Stomach (tissue), 4 donors: ENCODE data around the gene CCDC138.

Experiments used
- CTCF ChIP-seq, 7 experiments: fragments of 450-650 bp in 4 of 7; fragments of 200-600 bp in 3 of 7; sonication (generic) in 3 of 7; IDR thresholded peaks; one replicate each; pipeline ENCODE4 v1.5.1; 2016 to 2019; ENCODE audit warnings: antibody characterized with exemption in 7 of 7, control low read depth in 2 of 7, mild to moderate bottlenecking in 1 of 7
- EP300 ChIP-seq: sonication (generic); formaldehyde crosslinking; IDR thresholded peaks from one replicate; pipeline ENCODE4 v1.6.1; 2017; ENCODE audit warnings: antibody characterized with exemption
- POLR2A ChIP-seq, 4 donors: fragments of 450-650 bp; IDR thresholded peaks; one replicate each; pipeline ENCODE4 v1.6.1; 2016; ENCODE audit warnings: antibody characterized with exemption in 4 of 4, control low read depth in 2 of 4, mild to moderate bottlenecking in 1 of 4, moderate library complexity in 1 of 4
- POLR2AphosphoS5 ChIP-seq, 3 donors: sonication (generic); formaldehyde crosslinking; IDR thresholded peaks; one replicate each; pipeline ENCODE4 v1.6.1; 2016; ENCODE audit warnings: antibody characterized with exemption in 3 of 3

DNA sequence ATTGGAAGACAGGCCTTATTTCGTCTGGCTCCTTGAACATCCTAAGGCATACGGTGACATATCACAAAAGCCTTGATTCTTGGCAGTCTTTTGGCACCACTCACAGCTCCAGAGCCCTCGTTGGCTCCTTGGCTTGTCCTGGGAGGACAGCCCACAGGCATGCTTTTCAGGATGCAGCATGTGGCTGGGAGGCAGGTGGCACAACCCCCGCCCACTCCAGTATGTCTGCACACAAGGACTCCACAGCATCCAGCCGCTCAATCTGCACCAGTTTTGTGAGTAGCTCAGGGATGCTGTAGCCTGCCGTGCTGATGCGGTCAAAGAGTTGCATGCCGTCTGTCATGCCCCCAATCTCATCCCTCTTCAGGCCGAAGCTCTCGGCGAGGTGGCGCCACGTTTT lies 110.2 kb downstream of the CCDC138 start:
- no peak for TF ChIP-seq CTCF (IDR thresholded peaks at IDR 0.05)
- TF ChIP-seq POLR2AphosphoS5 (IDR thresholded peaks at IDR 0.05) = no peak
- no peak for TF ChIP-seq EP300
- TF ChIP-seq POLR2A (IDR thresholded peaks at IDR 0.05) = no peak
